Measurements from ENCODE around the gene CERS6.

- TF ChIP-seq EZH2 (IDR thresholded peaks at IDR 0.05; ENCODE audit: insufficient read depth, poor library complexity, severe bottlenecking) = no peak
- no peak for TF ChIP-seq EZH2phosphoT487 (IDR thresholded peaks at IDR 0.05; ENCODE audit: insufficient read depth, low read depth)
Observed at GRCh38 chr2:168604252-168604651, 148.2 kb downstream of the CERS6 start.
